Vagina (tissue), 2 donors: ENCODE measurements around the gene JAM3.

Experiments
- CTCF ChIP-seq, 3 experiments: fragments of 450-650 bp in 2 of 3; fragments of 200-600 bp in 1 of 3; sonication (generic) in 1 of 3; IDR thresholded peaks; one replicate each; pipeline ENCODE4 v1.5.1; 2017 to 2019; ENCODE audit warnings: antibody characterized with exemption in 3 of 3, mild to moderate bottlenecking in 2 of 3, moderate library complexity in 2 of 3
- POLR2AphosphoS5 ChIP-seq, 2 donors: sonication (generic); formaldehyde crosslinking; IDR thresholded peaks; one replicate each; pipeline ENCODE4 v1.9.0; 2017; ENCODE audit warnings: antibody characterized with exemption in 2 of 2, mild to moderate bottlenecking in 2 of 2, low read depth in 1 of 2; ENCODE audit not compliant: insufficient read depth in 1 of 2

GRCh38 chr11:134041791-134042696 is 26.8 kb upstream of the JAM3 start:
- TF ChIP-seq POLR2AphosphoS5 (IDR thresholded peaks at IDR 0.05; ENCODE audit: insufficient read depth in 1 of 2, low read depth in 1 of 2) (no peak), CTCF (IDR thresholded peaks at IDR 0.05) (no peak)
